ENCODE measurements around the gene CALCR.
"Not testable (repeated sequence)": the region's sequence is repeated elsewhere in the genome, so short reads cannot be mapped to it uniquely, and the experiment has no call there.

The CALCR gene

DNA sequence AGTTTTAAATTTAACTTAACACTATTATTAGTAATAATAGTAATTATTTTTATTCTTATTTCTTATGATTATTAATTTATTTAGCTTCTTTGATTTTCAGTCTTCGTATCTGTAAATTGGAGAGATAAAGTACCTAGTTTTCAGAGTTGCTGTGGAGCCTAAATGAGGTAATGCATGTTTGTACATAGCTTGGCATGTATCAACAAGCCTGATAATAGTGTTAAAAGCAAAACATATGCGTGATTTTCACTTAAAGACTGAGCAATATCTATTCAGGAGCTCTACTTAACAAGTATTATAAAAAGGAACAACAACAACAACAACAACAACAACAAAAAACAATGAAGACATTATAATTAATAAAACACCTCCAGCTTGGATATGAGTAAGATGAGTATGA is 12.4 kb downstream of the CALCR start:
- no peak for DNase-seq (ENCODE audit: low read depth in 3 of 3)

DNA sequence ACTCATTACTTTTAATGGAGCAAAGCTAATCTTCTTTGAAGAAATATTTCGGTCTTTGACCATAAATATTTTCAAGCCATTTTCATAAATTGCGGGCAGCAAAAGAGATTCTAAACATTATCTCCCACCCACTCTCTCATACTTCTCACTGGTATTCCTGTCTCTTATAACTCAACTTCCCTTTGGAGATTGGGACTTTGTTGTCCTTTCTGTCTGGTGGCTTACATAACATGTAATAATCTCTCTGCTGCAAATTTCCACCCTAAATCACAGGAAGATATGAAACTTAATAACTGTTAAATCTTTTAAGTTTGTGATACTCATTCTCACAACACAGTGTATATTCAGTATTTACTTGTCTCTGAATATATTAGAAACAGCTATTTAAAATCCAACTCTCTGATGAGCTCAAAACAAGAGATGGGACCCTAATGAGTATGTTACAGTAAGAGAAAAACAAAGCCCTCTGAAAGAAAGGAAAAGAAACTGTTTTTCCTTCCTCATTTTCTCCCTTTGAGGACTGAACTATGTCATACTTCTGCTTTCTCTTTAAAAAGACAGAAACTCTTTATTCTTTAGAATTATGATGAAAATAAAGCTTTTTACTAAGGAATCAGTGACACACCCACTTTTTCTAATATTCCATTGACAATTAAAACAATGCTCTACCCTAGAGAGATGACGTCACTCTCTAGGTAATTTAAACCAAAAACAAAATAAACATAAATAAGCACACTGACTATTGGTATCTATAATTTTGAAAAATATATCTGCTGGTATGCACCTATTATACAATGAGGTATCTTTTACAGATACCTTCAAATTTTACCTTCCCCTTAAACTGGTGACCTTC is 14.7 kb downstream of the CALCR start:
- DNase-seq (ENCODE audit: low read depth in 3 of 3) = no peak

DNA sequence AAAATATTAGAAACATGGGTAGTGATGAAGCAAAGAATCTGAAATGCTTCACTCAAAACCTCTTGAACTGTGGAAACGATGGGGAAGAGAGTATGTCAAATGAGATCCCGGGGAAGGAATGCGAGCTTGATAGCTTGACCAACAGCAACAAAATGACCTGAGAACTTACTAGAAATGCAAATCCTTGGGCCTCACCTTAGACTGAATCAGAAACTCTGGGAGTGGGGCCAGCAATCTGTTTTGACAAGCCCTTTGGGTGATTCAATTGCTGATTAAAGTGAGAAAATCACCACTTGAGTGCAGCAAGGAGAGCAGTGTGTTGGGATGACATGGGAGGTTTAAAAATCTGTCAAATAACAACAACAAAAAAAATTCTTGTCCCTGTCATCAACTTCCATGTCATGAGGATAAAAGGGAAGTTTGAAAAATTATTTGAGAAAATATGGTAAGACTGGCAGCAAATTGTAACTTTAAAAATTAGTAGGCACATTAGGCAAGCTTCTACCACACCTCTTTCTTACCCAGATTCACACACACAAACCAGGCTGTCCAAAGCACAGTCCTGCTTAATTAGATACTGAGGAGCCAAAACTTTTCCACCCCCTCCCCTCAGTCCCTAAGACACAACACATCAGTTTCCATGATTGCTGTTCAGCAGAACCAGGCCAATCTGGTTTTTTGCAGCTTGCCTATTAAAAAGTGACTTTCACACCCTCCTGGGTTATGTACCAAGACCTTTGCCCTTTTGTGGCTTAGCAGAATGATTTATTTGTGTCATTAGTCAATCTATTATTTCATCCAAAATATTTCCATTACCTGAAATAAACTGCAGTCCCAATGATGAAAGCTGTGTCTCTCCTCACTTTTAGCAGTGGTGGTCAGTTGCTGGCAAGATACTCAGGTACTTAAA is 15.6 kb downstream of the CALCR start:
- no peak for DNase-seq (ENCODE audit: low read depth in 3 of 3)

DNA sequence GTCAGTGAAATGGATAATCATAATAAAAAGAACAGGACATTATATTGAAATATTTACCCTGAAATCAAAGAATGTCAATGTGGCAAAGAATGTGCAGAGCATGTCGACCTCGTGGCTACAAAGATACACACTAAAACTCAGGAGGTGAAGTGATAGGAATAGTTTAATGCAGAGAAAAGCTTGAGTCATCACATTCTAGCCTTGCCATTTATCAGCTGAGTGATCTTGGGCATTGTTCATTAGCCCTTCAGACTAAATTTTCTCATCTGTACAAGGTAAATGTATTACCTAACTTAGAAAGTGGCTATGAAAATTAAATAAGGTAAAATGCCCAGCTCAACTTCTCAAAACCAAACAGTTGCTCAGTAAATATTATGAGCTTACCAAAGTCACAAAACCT is 22.6 kb downstream of the CALCR start:
- DNase-seq (ENCODE audit: low read depth in 3 of 3) = no peak

DNA sequence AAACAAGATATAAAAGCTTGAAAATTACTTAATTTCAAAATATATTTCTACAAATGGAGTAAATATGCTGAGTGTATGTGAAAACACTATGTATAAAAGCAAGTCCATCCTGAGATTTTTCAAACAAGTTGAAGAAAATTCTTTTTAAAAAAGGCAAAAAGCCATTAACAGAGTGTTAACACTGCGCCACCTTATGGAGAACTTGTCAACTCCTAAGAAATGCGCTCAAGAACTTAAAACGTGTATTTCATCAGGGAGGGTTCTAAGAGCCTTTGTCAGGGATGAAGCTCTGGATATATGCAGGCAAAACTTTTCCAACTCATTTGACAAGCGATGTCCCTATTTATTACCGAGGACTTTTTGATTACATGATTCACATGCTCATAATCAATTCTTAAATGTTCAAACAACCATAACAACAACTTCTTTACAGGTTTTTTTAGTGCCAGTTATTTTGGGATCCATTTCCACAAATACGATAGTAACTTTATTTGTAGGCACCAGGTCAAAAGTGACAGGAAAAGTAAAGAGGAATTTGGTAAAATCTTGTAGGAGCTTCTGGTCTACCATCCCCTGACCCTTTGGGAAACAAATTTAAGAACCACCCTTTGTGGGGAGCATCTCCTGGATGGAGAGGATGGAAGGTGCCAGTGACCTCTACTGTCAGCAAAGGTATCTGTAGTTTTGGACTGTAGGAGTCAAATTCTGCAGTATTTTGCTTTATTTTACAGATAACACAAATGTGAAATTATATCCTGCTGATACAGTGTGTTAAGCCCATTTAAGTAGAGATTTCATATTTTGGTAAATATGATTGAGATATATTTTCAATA is 23.2 kb downstream of the CALCR start:
- no peak for DNase-seq (ENCODE audit: low read depth in 3 of 3)

DNA sequence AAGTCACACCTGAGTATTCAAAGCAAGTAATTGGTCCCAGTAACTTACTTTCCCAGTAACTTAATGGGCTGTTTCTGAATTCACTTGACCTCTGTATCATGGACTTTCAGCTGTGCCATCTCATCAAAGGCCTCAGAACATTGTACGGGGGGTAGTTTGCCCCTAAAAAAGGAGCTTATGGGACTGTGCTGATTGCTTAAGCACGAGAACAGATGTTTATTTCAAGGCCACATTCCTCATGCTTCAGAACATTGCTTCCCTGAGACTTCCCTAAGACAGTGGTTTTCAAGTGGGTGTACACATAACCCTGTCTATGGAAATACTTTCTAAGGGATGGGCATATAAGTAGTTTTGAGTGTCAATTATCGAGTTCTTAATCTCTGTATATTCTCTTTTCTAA is 26.8 kb downstream of the CALCR start:
- no peak for DNase-seq (ENCODE audit: low read depth in 3 of 3)

DNA sequence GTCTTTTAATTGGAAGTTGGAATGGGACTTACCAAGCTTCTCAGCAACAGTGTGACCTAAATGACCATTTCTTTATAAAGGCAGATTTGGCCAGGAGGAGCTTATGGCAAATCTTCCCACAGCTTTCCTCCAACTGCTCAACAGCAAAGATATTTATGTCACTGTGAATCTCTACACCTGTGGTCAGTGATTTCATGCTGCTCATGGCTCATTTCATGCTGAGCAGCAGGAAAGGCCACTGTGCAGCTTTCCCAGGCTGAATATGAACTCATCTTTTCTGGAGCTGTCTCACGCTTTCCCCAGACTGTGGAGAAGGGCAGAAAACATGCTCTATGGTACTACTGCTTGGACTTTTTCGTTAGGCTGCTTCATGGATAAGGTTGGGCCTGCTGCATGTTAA is 29.8 kb downstream of the CALCR start:
- no peak for DNase-seq (ENCODE audit: low read depth in 3 of 3)

DNA sequence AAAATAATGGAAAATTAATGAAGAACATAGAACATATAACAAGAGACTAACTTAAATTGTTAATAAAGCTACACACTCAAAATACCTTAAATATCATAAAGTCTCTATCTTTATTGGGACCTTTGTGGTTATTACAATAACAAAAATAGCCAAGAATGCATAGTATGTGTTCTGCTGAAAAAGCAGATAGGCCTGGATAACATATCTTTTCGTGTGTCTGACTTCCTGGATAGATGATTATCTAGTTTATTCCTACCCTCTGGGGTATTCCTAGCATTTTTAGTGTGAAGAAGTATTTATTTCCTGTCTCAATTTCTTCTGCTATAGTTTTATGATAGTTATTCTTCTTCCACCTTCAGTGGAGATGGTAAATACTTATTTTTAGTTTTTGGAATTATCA is 36.5 kb downstream of the CALCR start:
- DNase-seq (ENCODE audit: low read depth in 3 of 3) = no peak

DNA sequence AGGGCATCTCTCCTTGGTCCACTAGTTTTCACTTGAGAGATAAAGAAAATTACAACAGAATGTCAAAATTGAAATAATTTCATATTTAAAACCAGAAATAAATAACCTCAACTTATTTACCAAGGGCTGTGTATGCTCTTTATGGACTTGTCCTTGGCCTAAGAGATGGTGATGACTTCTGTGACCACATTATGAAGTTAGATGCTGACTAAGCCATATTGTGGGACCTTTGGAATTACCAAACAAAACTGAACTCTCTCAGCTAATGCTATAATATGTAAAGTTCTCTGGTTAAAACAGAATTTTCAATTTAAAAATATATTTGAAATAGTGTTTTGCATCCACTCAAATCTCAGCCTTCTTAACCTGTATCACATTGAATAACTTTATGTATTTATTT is 38.9 kb downstream of the CALCR start:
- DNase-seq (ENCODE audit: low read depth in 3 of 3) = no peak

DNA sequence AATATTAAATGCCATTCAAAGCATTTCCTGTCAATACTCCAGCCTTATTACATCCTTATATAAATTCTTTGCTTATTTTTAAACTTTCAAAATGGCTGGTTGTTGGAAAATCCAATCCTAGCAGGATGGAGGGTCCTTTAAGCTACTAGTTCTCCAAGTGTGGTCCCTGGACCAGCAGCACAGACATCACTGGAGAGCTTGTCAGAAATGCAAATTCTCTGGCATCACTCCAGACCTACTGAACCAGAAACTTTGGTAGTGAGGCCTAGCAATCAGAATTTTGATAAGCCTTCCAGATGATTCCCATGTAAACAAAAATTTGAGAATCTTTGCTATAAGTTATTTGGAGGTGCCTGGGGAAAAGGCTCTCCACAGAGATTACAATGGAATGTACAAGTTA is 43.8 kb downstream of the CALCR start:
- no peak for DNase-seq (ENCODE audit: low read depth in 3 of 3)

DNA sequence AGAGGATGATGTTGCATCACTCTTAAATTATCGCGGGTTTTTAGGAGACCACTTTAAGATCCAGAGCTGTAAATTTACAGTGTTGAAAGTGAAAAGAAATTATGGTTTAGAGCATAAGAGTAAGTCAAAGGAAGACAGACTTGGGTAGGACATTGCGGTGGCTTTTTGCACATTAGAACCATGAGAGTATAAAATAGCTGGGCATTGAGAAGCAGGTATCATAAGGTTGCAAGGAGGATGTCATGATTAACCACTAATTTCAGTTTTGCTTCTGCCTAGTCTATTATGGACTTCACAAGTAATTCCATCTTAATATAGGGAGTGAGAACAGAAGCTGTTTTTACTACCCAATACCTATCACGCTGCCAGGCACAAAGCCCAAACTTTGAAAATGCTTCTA is 57.7 kb downstream of the CALCR start:
- no peak for DNase-seq (ENCODE audit: low read depth in 3 of 3)

DNA sequence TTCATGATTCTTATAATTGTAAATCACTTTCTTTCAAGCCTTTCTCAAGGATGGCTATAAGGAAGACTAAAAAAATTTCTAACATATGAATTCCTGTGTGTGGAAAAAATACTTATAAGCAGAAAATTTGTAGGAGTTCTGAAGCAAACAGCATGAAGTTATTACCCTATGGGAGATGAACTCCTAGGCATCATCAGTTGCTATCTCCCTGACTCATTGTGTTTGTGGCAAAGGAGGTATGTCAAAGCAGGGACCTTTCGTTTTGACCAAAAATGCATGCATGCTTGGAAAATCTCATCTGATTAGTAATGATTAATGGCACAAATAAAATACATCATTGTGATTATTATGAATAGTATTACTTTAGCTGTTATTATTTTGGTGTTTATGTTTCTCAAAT is 59.4 kb downstream of the CALCR start:
- no peak for DNase-seq (ENCODE audit: low read depth in 3 of 3)

DNA sequence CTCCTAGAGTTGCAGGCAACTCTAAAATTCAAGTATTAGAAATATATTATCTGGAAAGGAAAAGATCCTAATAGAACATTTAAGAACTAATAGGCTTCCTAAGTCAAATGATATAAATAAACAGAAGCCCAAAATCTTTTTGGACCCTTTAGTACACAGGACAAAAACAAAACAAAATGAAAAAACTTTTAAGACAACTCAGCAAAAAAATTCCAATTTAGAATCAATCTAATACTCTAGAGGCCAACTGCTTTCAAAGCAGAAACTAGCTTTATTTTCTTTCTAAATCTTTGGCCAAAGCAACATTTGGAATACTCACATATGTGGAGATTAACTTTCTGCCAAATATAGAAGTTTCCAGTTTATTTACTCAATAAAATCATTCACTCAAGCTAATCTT is 65.2 kb downstream of the CALCR start:
- DNase-seq (ENCODE audit: low read depth in 3 of 3) = no peak

DNA sequence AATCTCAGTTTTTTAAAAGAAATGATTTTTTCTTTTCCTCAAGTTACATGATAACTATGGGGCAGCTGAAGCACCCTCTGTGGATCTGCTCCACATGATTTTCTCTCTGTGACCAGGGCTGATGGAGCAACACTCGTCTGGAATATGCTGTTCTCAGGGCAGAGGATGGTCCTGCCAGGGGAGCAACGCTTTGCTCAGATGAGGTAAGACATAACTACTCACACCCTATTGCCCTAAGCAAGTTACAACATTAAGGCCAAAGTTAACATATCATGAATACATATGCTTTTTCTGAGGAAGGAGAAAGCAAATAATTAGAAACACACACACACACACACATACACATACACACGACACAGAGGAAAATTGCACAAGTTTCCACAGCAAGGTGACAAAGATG is 71.4 kb downstream of the CALCR start:
- no peak for DNase-seq (ENCODE audit: low read depth in 3 of 3)

DNA sequence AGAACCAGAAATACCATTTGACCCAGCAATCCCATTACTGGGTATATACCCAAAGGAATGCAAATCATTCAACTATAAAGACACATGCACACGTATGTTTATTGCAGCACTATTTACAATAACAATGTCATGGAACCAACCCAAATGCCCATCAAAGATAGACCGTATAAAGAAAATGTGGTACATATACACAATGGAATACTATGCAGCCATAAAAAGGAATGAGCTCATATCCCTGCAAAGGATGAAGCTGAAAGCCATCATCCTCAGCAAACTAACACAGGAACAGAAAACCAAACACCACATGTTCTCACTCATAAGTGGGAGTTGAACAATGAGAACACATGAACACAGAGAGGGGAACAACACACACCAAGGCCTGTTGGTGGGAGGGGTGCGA is 82.7 kb downstream of the CALCR start:
- DNase-seq (ENCODE audit: low read depth in 3 of 3) = not testable (repeated sequence)

DNA sequence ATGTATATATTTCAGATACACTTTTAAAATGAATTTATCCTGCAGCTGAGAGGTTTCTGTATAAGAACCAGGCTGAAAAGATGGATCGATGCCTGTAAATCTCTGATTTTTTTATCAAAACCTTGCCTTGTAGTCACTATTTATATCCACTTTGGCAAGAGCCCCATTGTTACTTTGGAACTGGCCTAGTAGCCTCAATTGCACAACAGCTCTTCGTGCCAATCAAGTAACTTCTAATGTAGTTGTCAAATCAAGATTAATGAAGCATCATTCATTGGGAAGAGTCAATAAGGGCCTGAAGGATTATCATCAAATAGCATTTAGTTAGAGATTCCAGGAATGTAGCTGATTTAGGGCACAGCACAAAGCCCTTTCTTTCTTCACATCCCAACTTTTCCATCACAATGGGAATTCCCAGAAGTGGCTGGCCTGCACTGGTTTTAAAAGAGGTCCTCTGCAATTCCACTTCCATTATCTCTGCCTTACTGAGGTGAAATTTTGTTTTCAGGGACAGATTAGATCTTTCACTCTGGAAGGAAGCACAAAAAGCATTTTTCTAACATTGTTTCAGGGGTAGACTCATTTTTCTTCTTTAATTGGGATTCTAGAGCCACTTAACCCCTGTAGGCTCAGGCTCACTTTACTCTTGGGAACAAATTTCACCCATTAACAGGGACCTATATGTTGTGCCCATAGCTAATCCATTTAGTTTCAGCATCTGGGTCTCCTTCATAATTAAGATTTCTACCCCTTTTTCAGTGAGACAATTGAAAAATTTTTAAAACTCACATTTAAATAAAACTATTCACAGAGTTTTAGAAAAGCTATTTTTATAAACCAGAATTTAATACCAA is 97.8 kb downstream of the CALCR start:
- no peak for DNase-seq (ENCODE audit: low read depth in 3 of 3)

DNA sequence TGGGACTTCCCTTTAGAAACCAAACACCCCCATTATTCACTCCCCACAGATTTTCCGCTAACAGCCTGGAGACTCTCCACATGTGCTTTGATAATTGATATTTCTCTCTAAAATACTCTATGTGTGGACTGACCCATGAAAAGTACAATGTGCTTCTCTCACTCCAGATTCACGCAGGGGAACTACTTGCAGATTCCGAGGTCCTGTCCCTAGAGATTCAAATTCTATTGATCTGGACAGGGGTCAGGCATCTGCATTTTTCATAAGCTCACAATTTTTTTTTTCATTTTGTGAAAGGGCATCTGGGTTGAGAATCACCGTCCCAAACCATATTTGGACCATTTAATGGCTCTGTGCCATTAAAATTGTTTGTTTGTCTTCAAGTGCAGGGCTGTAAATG is 98.7 kb downstream of the CALCR start:
- no peak for DNase-seq (ENCODE audit: low read depth in 3 of 3)

DNA sequence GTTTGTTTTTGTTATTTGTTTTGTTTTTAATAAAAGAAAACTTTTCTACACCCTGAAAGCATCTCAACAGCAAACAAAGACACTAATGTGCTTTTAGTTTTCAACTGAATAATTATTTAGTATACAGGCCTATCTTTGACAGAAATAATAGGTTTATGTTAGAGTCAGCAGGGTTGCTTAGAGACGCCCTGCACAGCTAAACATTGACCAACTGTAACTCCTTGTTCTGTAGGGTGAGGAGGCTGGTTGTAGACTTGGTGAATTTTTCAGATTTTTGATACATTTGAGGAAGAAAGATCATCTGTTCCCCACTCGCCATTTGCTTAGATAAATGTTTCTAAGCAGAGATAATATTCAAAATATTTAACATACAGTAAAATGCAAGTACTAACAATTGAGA is 103.1 kb downstream of the CALCR start:
- no peak for DNase-seq (ENCODE audit: low read depth in 3 of 3)

DNA sequence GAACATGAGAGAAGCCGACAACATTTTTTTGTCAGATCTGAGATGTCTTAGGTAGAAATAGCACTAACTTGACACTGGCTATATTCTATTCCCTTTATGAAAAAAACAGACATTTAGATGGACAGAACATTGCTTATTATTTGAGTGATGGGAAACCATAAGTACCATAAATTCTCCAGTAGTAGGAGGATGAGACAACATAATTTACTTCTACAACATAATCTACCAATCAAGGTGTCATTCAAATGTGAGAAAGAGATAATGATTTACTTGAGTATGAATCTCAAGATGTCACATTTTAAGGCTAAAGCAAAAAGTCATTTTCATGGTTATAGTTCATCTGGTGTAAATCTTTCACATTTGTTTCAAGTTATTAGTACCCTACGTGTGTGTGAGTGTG is 110.8 kb downstream of the CALCR start:
- DNase-seq (ENCODE audit: low read depth in 3 of 3) = no peak

DNA sequence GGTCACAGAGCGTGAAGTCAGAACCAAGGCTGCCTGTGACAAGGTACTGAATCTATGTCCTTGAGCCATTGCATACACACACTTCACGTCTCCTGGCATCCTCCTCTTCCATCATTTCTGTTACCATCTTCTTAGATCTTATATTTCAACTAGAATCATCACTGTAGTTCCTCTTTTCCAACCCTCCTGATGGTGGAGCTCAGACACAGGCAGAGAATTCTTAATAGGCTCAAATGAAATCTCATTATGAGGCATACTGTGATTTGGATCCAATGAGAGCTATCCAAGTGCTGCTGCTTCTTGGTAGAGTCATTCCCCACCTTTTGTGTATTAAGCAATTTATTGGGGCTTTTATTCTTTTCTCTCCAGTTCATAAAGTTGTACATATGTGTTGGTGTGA is 113.2 kb downstream of the CALCR start:
- DNase-seq (ENCODE audit: low read depth in 3 of 3) = no peak

DNA sequence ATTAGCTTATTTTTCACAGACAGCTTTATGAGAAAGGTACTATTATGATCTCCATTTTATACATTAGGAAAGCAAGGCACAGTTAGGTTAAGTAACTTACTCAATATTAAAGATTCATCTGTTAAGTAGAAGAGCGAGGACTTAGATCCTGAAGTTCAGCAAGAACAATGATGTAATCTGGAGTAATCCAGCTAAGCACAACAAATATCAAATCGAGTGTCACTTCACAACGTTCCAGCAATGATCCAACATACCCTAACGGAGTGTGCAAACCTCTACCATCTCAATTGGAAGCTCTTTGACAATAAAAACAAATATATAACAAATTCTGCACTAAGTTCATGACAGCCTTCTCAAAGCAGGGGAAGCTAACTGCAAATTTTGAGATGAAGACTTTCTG is 121.3 kb downstream of the CALCR start:
- DNase-seq (ENCODE audit: low read depth in 3 of 3) = no peak
